ENCODE measurements around the gene TAF1D.

- TF ChIP-seq POLR2A (IDR thresholded peaks at IDR 0.05; ENCODE audit: low read length): no peak
- no peak for TF ChIP-seq GATA1 (IDR thresholded peaks at IDR 0.05; ENCODE audit: low read depth, low read length)
These were observed 28.9 kb upstream of the TAF1D start for GRCh38 chr11:93770160-93770559.
